Breast epithelium (tissue), 3 donors: ENCODE results near the gene CCDC78.

Source experiments
- CTCF ChIP-seq, 3 donors: fragments of 450-650 bp; IDR thresholded peaks; one replicate each; pipeline ENCODE4 v1.5.1; 2016 to 2017; ENCODE audit warnings: antibody characterized with exemption in 3 of 3, mild to moderate bottlenecking in 3 of 3, moderate library complexity in 3 of 3
- POLR2A ChIP-seq: fragments of 450-650 bp; IDR thresholded peaks from one replicate; pipeline ENCODE4 v1.6.1; 2016; ENCODE audit warnings: antibody characterized with exemption, mild to moderate bottlenecking, moderate library complexity
- POLR2AphosphoS5 ChIP-seq, 3 donors: sonication (generic); formaldehyde crosslinking; IDR thresholded peaks; one replicate each; pipeline ENCODE4 v1.6.1; 2017; ENCODE audit warnings: antibody characterized with exemption in 3 of 3

GRCh38 chr16:686459-687260 is 39.6 kb downstream of the CCDC78 start:
- TF ChIP-seq POLR2A (no peak), CTCF (IDR thresholded peaks at IDR 0.05) (no peak), POLR2AphosphoS5 (IDR thresholded peaks at IDR 0.05) (no peak)
